Panc1 (cell line): ENCODE results near the gene SSH3.

Experiments used
- CTCF ChIP-seq: fragments of 450-650 bp; IDR thresholded peaks from 2 replicates; pipeline ENCODE4 v1.5.1; 2017; ENCODE audit warnings: mild to moderate bottlenecking
- POLR2AphosphoS5 ChIP-seq: IDR thresholded peaks from 2 replicates; pipeline ENCODE4 v1.6.1; 2012; ENCODE audit warnings: mild to moderate bottlenecking, low read depth, low read length, moderate library complexity
- REST ChIP-seq, 2 experiments: IDR thresholded peaks; 2 replicates each; pipeline ENCODE4 v1.6.1; 2011 to 2012; ENCODE audit warnings: low read depth in 2 of 2, control low read depth in 1 of 2, low read length in 1 of 2, mild to moderate bottlenecking in 1 of 2, moderate library complexity in 1 of 2; ENCODE audit not compliant: insufficient read depth in 1 of 2
- TCF7L2 ChIP-seq: IDR thresholded peaks from 2 replicates; pipeline ENCODE4 v1.6.1; 2011; ENCODE audit warnings: mild to moderate bottlenecking, low read depth, low read length, inconsistent platforms

DNA sequence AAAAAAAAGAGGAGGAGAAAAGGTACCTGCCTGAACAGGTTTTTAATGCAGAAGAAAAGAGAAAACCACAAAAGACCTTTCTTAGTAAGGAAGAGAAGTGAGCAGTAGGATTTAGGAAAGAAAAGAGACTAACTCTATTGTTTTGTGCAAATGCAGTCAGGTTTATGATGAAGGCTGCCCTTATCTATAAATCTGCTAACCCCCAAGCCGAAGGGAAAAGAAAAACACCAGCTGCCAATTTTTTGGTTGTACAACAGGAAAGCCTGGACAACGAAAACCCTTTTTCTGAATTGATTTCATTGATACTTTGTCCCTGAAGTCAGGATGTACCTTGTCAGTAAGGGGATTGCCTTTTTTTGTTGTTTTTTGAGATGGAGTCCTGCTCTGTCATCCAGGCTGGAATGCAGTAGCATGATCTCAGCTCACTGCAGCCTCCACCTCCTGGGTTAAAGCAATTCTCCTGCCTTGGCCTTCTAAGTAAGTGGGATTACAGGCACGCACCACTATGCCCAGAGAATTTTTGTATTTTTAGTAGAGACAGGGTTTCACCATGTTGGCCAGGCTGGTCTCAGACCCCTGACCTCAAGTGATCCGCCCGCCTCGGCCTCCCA lies 28.9 kb downstream of the SSH3 start:
- no peak for TF ChIP-seq CTCF
- no peak for TF ChIP-seq REST (IDR thresholded peaks at IDR 0.05; ENCODE audit: insufficient read depth in 1 of 2, low read depth in 2 of 2, low read length in 1 of 2)
- no peak for TF ChIP-seq POLR2AphosphoS5
- TF ChIP-seq TCF7L2: no peak
